HG03571 (cell line): ENCODE results near the gene TNS3.
"Not testable (repeated sequence)": the region's sequence is repeated elsewhere in the genome, so short reads cannot be mapped to it uniquely, and the experiment has no call there.

Source experiments
- ATAC-seq: cut with Tn5 transposase; IDR thresholded peaks from one replicate; pipeline ENCODE4 v1.9.1; 2021; ENCODE audit not compliant: unreplicated experiment

The TNS3 gene

GRCh38 chr7:47581804-47582763 is at the start of gene TNS3:
TSS of gene TNS3 (minus strand) at chr7:47582111. CDS start at chr7:47439636, 142,475 bp downstream.
- ATAC-seq = no peak

GRCh38 chr7:47631711-47632110 is 49.8 kb upstream of the TNS3 start:
- ATAC-seq = no peak

DNA sequence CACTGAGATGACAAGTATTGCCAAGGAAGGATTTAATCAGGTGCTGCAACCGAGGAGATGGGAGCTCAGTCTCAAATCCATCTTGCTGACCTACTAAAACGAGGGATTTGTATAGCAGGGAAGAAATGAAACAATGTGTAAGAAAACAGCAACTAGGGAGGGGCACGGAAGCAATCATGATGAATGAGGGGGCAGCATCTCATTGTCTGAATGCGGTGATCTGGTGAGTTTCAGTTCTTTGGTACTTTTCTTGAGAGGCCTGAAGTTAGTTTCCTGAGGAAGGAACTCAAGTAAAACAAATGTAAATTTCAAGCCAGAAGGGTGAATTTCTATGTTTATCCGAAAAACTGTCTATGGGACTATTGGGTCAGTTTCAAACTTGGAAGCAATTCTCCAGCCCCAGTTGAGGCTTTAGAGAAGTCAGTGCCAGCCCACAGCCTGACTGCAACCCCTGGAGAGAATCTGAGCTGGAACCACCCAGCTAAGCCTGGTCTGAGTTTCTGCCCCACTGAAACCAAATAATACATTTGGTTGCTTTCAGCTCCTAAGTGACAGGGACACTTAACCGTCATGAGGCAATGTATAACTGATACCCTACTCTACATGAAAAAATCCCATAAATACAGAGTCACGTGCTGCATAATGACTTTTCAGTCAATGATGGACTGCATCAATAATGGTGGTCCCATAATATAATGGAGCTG is 45.8 kb upstream of the TNS3 start:
- no peak for ATAC-seq

- no peak for ATAC-seq
These were observed 44.2 kb upstream of the TNS3 start for GRCh38 chr7:47625861-47626715.

DNA sequence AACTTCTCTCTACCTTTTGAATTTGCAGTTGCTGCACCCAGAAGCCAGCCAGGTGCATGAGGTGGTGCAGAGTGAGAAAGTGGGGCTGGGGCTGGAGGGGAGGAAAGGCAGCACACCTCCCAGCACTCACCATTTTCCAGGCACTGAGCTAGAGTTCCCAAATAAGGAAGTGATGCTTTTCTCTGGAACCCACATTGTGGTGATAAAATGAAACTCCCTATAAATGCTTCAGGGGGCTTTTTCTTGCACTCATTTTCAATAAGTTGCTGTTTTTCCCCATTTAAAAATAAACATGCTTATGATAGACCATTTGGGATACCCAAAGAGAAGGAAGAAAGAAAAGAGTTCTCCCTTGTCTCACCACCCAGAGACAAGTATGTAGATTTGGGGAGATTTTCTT is 42.8 kb upstream of the TNS3 start:
- ATAC-seq = no peak

DNA sequence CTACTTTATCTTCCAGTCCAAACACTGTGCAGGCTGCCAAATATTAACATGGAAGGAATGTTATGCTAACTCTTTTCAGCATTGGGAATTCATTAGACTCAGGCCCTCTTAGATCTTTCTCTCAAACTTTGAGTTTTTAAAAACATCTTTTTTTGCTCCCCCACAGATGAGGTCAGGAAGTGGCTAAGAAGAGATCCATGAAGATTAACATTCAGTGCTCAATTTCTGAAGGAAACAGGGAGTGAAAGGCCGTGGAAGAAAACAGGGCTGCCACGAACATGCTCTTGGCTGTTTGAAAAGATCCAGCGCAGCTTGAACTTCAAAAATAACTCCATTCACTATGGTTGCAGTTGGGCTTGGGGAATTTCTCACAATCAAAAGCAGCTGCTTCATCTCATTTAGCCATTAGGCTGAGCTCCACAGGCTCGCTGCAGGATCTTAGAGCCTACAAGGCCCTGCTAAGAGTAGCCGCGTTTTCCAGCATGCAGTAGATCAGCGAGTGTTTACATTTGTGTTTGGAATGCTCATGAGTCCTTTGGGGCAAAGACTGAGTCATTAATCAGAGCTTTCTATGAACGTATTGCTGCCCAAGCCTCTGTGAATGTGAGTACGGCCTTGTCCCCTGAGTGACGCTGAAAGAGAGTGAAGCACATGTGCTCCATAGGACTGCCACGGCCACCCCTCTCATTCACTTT is 41.2 kb upstream of the TNS3 start:
- ATAC-seq = no peak

DNA sequence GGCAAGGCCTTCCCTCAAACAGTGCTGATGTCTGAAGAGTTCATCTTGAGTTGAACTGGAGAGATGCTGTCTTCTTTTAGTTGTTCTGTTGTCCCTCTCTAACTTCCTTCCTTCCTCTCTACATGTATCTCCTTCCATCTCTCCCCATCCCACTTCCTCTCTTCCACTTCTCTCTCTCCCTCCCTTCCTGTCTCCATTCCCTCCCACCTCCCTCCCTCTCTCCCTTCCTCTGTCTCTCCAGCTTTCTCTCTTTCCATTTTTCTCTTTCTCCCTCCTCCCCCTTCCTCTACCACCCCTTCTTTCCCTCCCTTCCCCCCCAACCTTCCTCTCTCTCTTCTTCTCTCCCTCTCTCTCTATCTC is 40.7 kb upstream of the TNS3 start:
- ATAC-seq = no peak

DNA sequence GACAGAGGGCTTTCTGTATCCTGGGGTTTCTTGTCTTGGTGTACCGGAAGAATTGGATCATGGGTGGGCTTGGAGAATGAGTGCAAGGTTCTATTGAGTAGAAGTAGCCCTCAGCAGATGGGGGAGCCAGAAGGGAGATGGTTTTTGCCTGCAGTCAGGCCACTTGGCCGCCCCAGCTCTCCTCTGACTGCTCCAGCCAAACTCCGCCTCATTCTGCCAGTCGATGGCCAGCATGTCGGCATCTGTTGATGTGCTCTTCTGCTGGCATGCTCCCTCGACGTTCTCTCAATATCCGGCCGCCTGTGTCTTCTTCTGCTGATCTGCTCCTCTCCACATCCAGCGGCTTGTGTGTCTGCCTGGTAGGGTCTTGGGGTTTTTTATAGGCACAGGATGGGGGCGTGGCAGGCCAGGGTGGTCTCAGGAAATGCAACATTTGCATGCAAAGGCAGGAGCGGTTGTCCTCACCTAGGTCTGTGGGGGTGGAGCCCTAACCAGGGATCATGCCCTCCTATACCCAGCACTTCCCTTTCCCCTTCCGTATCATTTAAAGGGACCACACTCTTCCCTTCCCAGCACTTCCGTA is 40.2 kb upstream of the TNS3 start:
- ATAC-seq = no peak

GRCh38 chr7:47621347-47621746 is 39.4 kb upstream of the TNS3 start:
- ATAC-seq = no peak

DNA sequence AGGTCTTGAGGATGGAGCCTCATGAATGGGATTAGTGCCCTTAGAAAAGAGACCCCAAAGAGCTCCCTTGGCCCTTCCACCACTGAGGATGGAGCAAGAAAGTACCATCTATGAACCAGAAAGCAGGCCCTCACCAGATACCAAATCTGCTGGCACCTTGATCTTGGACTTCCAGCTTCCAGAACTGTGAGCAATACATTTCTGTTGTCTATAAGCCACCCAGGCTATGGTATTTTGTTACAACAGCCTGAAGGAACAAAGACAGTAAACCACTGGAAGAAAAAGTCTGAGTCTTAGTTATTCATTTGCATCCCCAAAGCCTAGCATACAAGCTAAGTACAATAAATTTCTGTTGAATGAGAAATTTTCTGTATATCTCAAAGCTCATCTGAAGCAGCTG is 37.9 kb upstream of the TNS3 start:
- no peak for ATAC-seq

DNA sequence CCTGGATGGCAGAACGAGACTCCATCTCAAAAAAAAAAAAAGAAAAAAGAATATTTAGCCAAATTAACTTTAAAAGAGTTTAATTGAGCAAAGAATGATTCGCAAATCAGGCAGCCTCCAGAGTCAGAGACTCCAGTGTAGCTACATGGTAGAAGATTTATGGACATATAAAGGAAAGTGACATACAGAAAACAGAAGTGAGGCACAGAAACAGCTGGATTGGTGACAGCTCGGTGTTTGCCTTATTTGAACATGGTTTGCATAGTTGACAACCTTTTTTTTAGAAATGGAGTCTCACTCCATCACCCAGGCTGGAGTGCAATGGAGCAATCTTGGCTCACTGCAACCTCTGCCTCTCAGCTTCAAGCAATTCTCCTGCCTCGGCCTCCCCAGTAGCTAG is 35.2 kb upstream of the TNS3 start:
- ATAC-seq = no peak

DNA sequence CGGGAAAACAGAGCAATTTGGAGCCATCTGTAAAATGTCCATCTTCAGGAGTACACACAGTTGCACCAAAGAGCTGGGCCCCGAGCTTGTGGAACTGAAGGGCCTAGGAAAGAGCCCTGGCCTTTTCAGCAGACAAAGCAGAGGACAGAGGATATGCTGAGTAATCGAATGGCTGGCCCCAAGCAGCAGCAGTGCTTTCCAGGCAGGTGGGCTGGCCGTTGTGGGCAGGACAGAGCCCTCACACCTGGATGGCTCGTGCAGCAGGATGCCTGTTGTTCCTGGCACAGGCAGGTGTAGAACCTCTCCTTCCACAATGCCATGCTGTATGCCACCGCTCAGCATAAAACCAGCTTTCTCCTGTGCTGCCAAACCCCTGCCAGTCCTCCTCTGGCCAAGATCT is 32.5 kb upstream of the TNS3 start:
- no peak for ATAC-seq

DNA sequence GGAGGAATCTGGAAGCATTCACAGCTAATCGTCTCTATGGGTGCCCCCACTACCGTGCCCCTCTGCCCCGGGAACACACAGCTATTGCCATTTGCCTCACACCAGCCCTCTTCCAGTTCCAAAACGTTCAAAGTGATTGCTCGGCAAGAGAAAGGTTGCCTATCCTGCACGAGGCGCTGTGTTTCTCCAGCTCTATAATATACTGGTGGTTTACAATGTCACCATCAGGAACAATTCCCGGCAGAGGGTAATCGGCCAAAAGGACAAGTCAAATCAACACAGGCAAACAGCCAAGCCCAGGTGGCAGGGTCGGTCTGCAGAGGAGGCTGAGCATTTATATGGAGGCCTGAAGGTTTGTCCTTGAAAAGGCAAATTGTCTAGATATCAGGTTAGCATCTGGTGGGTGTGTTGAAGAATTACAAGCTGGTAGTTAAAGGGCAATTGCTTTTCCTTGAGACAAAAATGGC is 29.2 kb upstream of the TNS3 start:
- no peak for ATAC-seq

DNA sequence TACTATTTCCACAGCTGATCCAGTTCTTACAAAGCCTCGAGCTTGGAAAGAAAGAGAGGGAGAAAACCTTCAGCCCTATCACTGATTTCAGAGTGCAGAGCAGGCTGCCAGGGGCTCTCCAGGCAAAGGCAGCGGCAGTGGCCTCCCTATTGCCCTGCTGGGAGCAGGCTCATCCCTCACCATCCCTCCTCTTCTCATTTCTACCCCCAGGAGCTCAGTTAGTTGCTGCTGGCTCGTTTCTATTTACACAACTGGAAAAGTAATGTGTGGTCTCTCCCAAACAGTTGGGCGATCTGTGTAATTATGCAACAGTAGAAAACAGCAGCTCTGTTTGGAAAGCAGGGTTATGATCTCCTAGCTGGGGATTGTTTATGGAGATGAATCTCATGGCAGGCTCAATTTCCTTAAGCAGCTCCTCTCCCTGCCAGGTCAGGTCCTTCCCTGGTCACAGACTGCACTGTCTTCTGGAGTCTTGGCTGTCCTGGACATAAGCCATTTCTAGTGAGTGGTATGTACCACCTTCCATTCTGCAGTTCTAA is 28.7 kb upstream of the TNS3 start:
- ATAC-seq = no peak

DNA sequence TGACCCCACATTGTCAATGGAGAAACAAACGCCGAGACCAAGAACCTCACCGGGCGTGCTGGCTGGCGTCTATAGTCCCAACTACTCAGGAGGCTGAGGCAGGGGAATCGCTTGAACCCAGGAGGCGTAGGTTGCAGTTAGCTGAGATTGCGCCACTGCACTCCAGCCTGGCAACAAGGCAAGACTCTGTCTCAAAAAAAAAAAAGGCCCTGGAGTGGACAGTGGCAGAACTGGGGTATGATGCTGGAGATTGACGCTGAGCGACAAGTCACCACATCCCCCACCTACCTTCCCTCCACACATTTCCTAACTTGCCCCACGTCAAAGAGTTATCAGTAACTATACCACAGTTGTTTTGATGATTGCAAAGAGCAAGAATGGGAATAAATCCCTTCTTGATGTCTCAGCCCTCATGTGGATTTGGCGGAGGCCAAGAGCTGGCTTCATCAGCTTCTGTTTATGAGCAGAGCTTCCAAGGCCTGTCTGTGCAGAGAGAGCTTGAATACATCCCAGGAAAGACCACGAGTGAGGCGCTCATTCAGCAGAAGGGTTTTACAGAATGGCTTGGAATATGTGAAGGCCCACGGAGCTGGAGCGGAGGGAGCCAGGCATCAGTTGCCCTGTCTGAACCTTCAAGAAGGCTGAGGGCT is 28.0 kb upstream of the TNS3 start:
- ATAC-seq = no peak

DNA sequence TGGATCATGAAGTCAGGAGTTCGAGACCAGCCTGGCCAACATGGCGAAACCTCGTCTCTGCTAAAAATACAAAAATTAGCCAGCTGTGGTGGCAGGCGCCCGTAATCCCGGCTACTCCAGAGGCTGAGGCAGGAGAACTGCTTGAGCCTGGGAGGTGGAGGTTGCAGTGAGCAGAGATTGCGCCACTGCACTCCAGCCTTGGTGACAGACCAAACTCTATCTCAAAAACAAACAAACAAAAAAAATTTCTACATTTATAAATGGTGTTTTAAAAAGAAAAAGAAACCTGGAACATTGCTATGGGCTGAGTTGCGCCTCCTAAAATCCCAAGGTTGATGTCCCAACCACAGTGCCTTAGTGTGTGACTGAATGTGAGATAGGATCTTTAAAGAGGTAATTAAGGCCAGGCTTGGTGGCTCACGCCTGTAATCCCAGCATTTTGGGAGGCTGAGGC is 24.7 kb upstream of the TNS3 start:
- ATAC-seq = not testable (repeated sequence)

GRCh38 chr7:47605816-47606575 is 24.1 kb upstream of the TNS3 start:
- ATAC-seq = no peak

DNA sequence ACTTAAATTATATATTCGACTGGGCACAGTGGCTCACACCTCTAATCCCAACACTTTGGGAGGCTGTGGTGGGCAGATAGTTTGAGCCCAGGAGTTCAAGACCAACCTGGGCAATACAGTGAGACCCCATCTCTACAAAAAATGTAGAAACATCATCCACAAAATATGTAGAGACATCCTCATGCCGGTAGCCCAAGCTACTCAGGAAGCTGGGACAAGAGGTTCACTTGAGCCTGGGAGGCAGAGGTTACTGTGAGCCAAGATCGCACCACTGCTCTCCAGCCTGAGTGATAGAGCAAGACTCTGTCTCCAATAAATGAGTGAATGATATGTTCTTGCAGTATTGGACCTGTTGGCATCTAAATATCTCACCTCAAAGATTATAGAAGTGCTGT is 22.6 kb upstream of the TNS3 start:
- ATAC-seq = no peak
